K562 (cell line): ENCODE data around the gene SLC41A3. TPM values are rescaled to one million over a fixed set of nuclear protein-coding genes. Genes with fewer than 3 reads are reported as not detected.

Experiments
- ATAC-seq: fragments of 200-7000 bp; cut with Tn5 transposase; 3 replicates; pipeline ENCODE4 v1.9.1; 2020; ENCODE audit warnings: moderate library complexity
- BruUV-seq: library from RNA; stranded (reverse); fragments of 400-500 nt; replicated peaks from 2 replicates; lab custom pipeline; 2021; lab: Mats Ljungman, UMichigan
- CTCF ChIA-PET: fragments of 300-600 bp; formaldehyde crosslinking; extraction: SDS; loops from one replicate; lab custom pipeline; 2021; ENCODE audit warnings: low intra/inter-chr PET ratio; lab: Yijun Ruan, JAX
- POLR2A ChIA-PET: fragments of 300-600, 350-650 bp; sonication (Branson Sonifier 250); formaldehyde crosslinking; extraction: SDS; loops from one replicate; lab custom pipeline; 2021; ENCODE audit warnings: antibody characterized with exemption, inconsistent platforms; lab: Yijun Ruan, JAX
- DNase-seq, 4 experiments: peaks; one replicate each; pipeline versions ENCODE4 v3.0.0 to v3.0.0-alpha.2; 2011 to 2018; ENCODE audit warnings: low spot score in 3 of 4, mixed read lengths in 3 of 4; ENCODE audit errors: extremely low read depth in 1 of 4
- FAIRE-seq: peaks from 2 replicates; lab custom pipeline; 2011; peaks lifted over from hg19 to GRCh38; lab: Jason Lieb, UNC
- H2AFZ ChIP-seq: 2 replicates; pipeline ENCODE4 v1.6.0; 2011; ENCODE audit warnings: low read depth, low read length, control low read depth, inconsistent platforms
- H3K27ac ChIP-seq: fragments of 200-600 bp; 3 replicates; pipeline ENCODE4 v1.8.0; 2011; ENCODE audit warnings: low read depth, mild to moderate bottlenecking, control low read depth, inconsistent platforms, low read length, moderate library complexity, mixed read lengths; ENCODE audit errors: extremely low read depth
- H3K27me3 ChIP-seq, 2 experiments: fragments of 300-600 bp in 1 of 2; 2 replicates in 1 of 2; 3 replicates in 1 of 2; pipeline versions ENCODE4 v1.6.0 to v1.8.0; 2011; ENCODE audit warnings: inconsistent platforms in 2 of 2, low read length in 2 of 2, mild to moderate bottlenecking in 1 of 2, mixed read lengths in 1 of 2, moderate library complexity in 1 of 2; ENCODE audit not compliant: control insufficient read depth in 2 of 2, insufficient read depth in 2 of 2
- H3K36me3 ChIP-seq: fragments of 300-600 bp; 3 replicates; pipeline ENCODE4 v1.8.0; 2011; ENCODE audit warnings: mild to moderate bottlenecking, low read length, inconsistent platforms; ENCODE audit not compliant: control insufficient read depth, insufficient read depth
- H3K4me1 ChIP-seq, 2 experiments: fragments of 200-600 bp in 1 of 2; replicated peaks in 1 of 2; 2 replicates in 1 of 2; 3 replicates in 1 of 2; pipeline versions ENCODE4 v1.5.1 to v1.8.0; 2011; ENCODE audit warnings: inconsistent platforms in 2 of 2, low read length in 2 of 2, mild to moderate bottlenecking in 1 of 2, mixed read lengths in 1 of 2, moderate library complexity in 1 of 2; ENCODE audit not compliant: control insufficient read depth in 2 of 2, insufficient read depth in 2 of 2
- H3K4me2 ChIP-seq: 2 replicates; pipeline ENCODE4 v1.6.1; 2011; ENCODE audit warnings: low read length, control low read depth, inconsistent platforms, mixed read lengths; ENCODE audit not compliant: insufficient read depth
- H3K4me3 ChIP-seq: fragments of 200-600 bp; sonication (generic), shearing (Covaris generic); 2 replicates; pipeline ENCODE4 v1.5.1; 2016; ENCODE audit warnings: control low read depth, inconsistent platforms
- H3K79me2 ChIP-seq: fragments of 200-600 bp; 3 replicates; pipeline ENCODE4 v1.8.0; 2011; ENCODE audit warnings: low read length, inconsistent platforms; ENCODE audit not compliant: control insufficient read depth, insufficient read depth
- H3K9ac ChIP-seq, 2 experiments: 2 replicates each; pipeline versions ENCODE4 v1.6.0 to v1.6.1; 2011; ENCODE audit warnings: low read depth in 2 of 2, low read length in 2 of 2, control low read depth in 1 of 2, inconsistent platforms in 1 of 2, mild to moderate bottlenecking in 1 of 2, mixed read lengths in 1 of 2; ENCODE audit not compliant: insufficient read depth in 1 of 2
- H3K9me1 ChIP-seq: one replicate; pipeline ENCODE4 v1.6.0; 2011; ENCODE audit warnings: inconsistent platforms, mild to moderate bottlenecking, low read length, moderate library complexity; ENCODE audit not compliant: control insufficient read depth, insufficient read depth
- H3K9me3 ChIP-seq: replicated peaks from 2 replicates; pipeline ENCODE4 v1.5.1; 2011; ENCODE audit warnings: low read depth, low read length, inconsistent platforms; ENCODE audit not compliant: control insufficient read depth, insufficient read depth
- H4K20me1 ChIP-seq: replicated peaks from 2 replicates; pipeline ENCODE4 v1.6.1; 2011; ENCODE audit warnings: low read length, inconsistent platforms, mixed read lengths; ENCODE audit not compliant: control insufficient read depth, insufficient read depth
- ADNP ChIP-seq: fragments of 200-800 bp; sonication (Bioruptor generic); IDR thresholded peaks from 2 replicates; pipeline ENCODE4 v1.6.1; 2016; ENCODE audit warnings: missing genetic modification characterization, missing compliant biosample characterization
- HCFC1 ChIP-seq: IDR thresholded peaks from 2 replicates; pipeline ENCODE4 v1.6.1; 2012; ENCODE audit warnings: low read depth, low read length, improper control_type of control experiment
- HMGN3 ChIP-seq: IDR thresholded peaks from 2 replicates; pipeline ENCODE4 v1.6.1; 2011; ENCODE audit warnings: borderline replicate concordance, low read depth, mild to moderate bottlenecking, mixed read lengths, low read length; ENCODE audit not compliant: insufficient read length; ENCODE audit errors: extremely low read depth
- PHF8 ChIP-seq: fragments of 200-600 bp; sonication (generic); IDR thresholded peaks from 2 replicates; pipeline ENCODE4 v1.6.1; 2012; ENCODE audit warnings: mixed run types, mild to moderate bottlenecking, inconsistent platforms, low read length, moderate library complexity, borderline replicate concordance
- PRMT5 ChIP-seq: sonication (generic); formaldehyde crosslinking; IDR thresholded peaks from 2 replicates; pipeline ENCODE4 v1.5.0; 2020; ENCODE audit warnings: missing genetic modification reagents
- SMARCB1 ChIP-seq: IDR thresholded peaks from 2 replicates; pipeline ENCODE4 v1.6.1; 2011; ENCODE audit warnings: improper control_type of control experiment, low read depth; ENCODE audit not compliant: insufficient read length
- ZFP30 ChIP-seq: fragments of 250-450 bp; sonication (Bioruptor Pico); IDR thresholded peaks from 2 replicates; pipeline ENCODE4 v1.8.0; 2022; ENCODE audit warnings: moderate library complexity, mild to moderate bottlenecking, inconsistent platforms, borderline replicate concordance
- WGBS: fragments of 100-300 bp; shearing (Covaris generic); methylation state at CpG from one replicate; pipeline ENCODE4 v1.1.6; 2016; ENCODE audit warnings: low coverage, mixed read lengths; ENCODE audit not compliant: insufficient coverage; ENCODE audit errors: missing lambda C conversion rate; 5-methylcytosine and 5-hydroxymethylcytosine counted together
- in situ Hi-C: fragments of 300-500 bp; cut with MboI; formaldehyde crosslinking; loops from 4 replicates; pipeline ENCODE4 v1.15.0; 2018; ENCODE audit warnings: inconsistent platforms, mixed read lengths
- intact Hi-C: fragments of 100-400 bp; cut with micrococcal nuclease; formaldehyde crosslinking; loops from 2 replicates; pipeline ENCODE4 v1.14.2; 2022
- polyA plus RNA-seq, 8 experiments: library from polyadenylated mRNA; depleted of rRNA in 4 of 8; stranded (reverse) in 5 of 8; unstranded in 3 of 8; fragments of >200 nt; fragmentation: Nextera tagmentation in 2 of 8; fragmentation: Illumina TruSeq in 1 of 8; extraction: Ambion mirVana in 2 of 8; extraction: Trizol in 1 of 8; gene quantifications; 2 replicates each; pipeline versions ENCODE4 v1.2.1 to v1.2.3, GENCODE V29; 2011 to 2014; ENCODE audit warnings: inconsistent platforms in 1 of 8, missing spikeins in 1 of 8
- total RNA-seq, 7 experiments: library from RNA; depleted of rRNA in 6 of 7; stranded (reverse); fragments of >200 nt in 6 of 7; fragmentation: Illumina TruSeq in 2 of 7; extraction: Trizol in 2 of 7; gene quantifications; 2 replicates each; pipeline versions ENCODE4 v1.2.1 to v1.2.3, GENCODE V29; 2011 to 2021; ENCODE audit warnings: low replicate concordance in 1 of 7
- TF ChIP-seq, protein P1 (sequence below): fragments of 450-650 bp; IDR thresholded peaks from 2 replicates; pipeline ENCODE4 v1.6.1; 2016; ENCODE audit warnings: low read depth

SLC41A3 gene
- total and polyA plus RNA-seq, 9 of the 15 experiments (the other 6 are each of a cell fraction or from before 2014, with no cell fraction given), result 4.1 to 20.7 (median 11.2) TPM

DNA sequence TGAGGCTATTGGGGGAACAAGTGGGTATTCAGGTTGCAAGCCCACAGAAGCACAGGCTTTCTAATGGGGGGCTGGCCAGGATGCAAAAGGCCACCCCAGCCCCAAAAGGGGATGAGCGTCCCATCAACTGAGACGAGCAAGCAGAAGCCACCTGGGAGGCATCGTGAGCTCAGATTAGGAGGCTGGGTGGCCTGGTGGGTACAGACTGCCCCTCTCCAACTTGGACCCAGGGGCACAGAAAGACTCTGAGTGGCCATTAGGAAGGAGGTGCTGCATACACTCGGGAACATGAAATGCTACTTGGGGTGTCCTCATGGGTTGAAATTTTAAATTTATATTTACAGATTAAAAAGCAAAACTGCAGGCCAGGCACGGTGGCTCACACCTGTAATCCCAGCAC lies 29.1 kb downstream of the SLC41A3 start:
- Histone ChIP-seq H4K20me1 (no peaks in the 10 kb centered on the region), H3K27me3 (no peaks in the 10 kb centered on the region), H3K79me2 (no peaks in the 10 kb centered on the region), H3K4me2 (no peak overlapping the region), H3K36me3 (no peaks in the 10 kb centered on the region), H3K4me3 (no peak overlapping the region), H3K9me1 (no peaks in the 10 kb centered on the region), H2AFZ (no peak overlapping the region), H3K9me3 (no peaks in the 10 kb centered on the region), H3K9ac (no peak overlapping the region), H3K27ac (no peak overlapping the region), H3K4me1 (peaks cover 10% of the 10 kb centered on the region in 2 experiments; a peak in 4 of 5 replicates)
- FAIRE-seq, result no peak
- ChIA-PET CTCF (no interaction called here), POLR2A (no interaction called here)
- BruUV-seq, result no TSS peak
- intact Hi-C loops (no loop called here), in situ Hi-C loops (no loop called here)
- no peak for TF ChIP-seq HMGN3
- TF ChIP-seq PRMT5 (CRISPR knock-in tag), result no peak
- no peak for TF ChIP-seq ZFP30 (CRISPR knock-in tag)
- ATAC-seq, result no peak
- 29% methylated on average over 1 of the region's 5 CpGs for whole genome bisulfite sequencing
- no peak for DNase-seq

- Histone ChIP-seq H3K4me3 (no peak overlapping the region), H3K79me2 (no peaks in the 10 kb centered on the region), H4K20me1 (no peaks in the 10 kb centered on the region), H3K9me3 (no peaks in the 10 kb centered on the region), H3K27me3 (no peaks in the 10 kb centered on the region), H3K9ac (no peak overlapping the region), H3K27ac (no peak overlapping the region), H3K4me1 (peaks cover 10 to 14% of the 10 kb centered on the region in 2 experiments; a peak in 4 of 5 replicates), H3K9me1 (no peaks in the 10 kb centered on the region), H3K36me3 (no peaks in the 10 kb centered on the region), H3K4me2 (no peak overlapping the region), H2AFZ (no peak overlapping the region)
- ChIA-PET POLR2A (no interaction called here), CTCF (no interaction called here)
- 27% methylated on average over 6 of the region's 6 CpGs for WGBS
- no peak for DNase-seq
- intact Hi-C loops (no loop called here), in situ Hi-C loops (no loop called here)
- ATAC-seq, result no peak
- no peak for FAIRE-seq
- no TSS peak for BruUV-seq
- TF ChIP-seq PHF8 (no peak), SMARCB1 (no peak), HCFC1 (no peak), ADNP (tag) (no peak)
- TF ChIP-seq, protein P1, sequence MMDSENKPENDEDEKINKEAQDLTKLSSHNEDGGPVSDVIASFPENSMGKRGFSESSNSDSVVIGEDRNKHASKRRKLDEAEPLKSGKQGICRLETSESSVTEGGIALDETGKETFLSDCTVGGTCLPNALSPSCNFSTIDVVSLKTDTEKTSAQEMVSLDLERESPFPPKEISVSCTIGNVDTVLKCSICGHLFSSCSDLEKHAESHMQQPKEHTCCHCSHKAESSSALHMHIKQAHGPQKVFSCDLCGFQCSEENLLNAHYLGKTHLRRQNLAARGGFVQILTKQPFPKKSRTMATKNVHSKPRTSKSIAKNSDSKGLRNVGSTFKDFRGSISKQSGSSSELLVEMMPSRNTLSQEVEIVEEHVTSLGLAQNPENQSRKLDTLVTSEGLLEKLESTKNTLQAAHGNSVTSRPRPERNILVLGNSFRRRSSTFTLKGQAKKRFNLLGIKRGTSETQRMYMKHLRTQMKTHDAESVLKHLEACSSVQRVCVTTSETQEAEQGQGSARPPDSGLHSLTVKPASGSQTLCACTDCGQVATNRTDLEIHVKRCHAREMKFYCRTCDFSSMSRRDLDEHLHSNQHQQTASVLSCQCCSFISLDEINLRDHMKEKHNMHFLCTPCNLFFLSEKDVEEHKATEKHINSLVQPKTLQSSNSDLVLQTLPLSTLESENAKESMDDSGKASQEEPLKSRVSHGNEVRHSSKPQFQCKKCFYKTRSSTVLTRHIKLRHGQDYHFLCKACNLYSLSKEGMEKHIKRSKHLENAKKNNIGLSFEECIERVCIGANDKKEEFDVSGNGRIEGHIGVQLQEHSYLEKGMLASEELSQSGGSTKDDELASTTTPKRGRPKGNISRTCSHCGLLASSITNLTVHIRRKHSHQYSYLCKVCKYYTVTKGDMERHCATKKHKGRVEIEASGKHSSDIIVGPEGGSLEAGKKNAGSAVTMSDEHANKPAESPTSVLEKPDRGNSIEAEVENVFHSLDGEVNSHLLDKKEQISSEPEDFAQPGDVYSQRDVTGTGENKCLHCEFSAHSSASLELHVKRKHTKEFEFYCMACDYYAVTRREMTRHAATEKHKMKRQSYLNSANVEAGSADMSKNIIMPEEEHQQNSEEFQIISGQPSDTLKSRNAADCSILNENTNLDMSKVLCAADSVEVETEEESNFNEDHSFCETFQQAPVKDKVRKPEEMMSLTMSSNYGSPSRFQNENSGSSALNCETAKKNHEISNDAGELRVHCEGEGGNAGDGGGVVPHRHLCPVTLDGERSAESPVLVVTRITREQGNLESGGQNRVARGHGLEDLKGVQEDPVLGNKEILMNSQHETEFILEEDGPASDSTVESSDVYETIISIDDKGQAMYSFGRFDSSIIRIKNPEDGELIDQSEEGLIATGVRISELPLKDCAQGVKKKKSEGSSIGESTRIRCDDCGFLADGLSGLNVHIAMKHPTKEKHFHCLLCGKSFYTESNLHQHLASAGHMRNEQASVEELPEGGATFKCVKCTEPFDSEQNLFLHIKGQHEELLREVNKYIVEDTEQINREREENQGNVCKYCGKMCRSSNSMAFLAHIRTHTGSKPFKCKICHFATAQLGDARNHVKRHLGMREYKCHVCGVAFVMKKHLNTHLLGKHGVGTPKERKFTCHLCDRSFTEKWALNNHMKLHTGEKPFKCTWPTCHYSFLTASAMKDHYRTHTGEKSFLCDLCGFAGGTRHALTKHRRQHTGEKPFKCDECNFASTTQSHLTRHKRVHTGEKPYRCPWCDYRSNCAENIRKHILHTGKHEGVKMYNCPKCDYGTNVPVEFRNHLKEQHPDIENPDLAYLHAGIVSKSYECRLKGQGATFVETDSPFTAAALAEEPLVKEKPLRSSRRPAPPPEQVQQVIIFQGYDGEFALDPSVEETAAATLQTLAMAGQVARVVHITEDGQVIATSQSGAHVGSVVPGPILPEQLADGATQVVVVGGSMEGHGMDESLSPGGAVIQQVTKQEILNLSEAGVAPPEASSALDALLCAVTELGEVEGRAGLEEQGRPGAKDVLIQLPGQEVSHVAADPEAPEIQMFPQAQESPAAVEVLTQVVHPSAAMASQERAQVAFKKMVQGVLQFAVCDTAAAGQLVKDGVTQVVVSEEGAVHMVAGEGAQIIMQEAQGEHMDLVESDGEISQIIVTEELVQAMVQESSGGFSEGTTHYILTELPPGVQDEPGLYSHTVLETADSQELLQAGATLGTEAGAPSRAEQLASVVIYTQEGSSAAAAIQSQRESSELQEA, result no peak
Observed at GRCh38 chr3:126053949-126054569, 29.9 kb downstream of the SLC41A3 start.
